GM12892 (cell line): ENCODE measurements around the gene NDUFV3.

Source experiments
- POLR2AphosphoS5 ChIP-seq: IDR thresholded peaks from 2 replicates; pipeline ENCODE4 v1.6.1; 2011; ENCODE audit warnings: low read depth, low read length, control low read depth
- TAF1 ChIP-seq: IDR thresholded peaks from 2 replicates; pipeline ENCODE4 v1.6.1; 2011; ENCODE audit warnings: low read depth, mild to moderate bottlenecking, control low read depth, low read length, borderline replicate concordance

- TF ChIP-seq TAF1: no peak
- TF ChIP-seq POLR2AphosphoS5: no peak
Observed at GRCh38 chr21:42854246-42855010, 38.7 kb upstream of the NDUFV3 start.
